HG03439 (cell line): ENCODE measurements around the gene KIF2C.

Experiments
- ATAC-seq: cut with Tn5 transposase; IDR thresholded peaks from one replicate; pipeline ENCODE4 v1.9.1; 2021; ENCODE audit warnings: mild to moderate bottlenecking, moderate library complexity; ENCODE audit not compliant: unreplicated experiment

Gene KIF2C

DNA sequence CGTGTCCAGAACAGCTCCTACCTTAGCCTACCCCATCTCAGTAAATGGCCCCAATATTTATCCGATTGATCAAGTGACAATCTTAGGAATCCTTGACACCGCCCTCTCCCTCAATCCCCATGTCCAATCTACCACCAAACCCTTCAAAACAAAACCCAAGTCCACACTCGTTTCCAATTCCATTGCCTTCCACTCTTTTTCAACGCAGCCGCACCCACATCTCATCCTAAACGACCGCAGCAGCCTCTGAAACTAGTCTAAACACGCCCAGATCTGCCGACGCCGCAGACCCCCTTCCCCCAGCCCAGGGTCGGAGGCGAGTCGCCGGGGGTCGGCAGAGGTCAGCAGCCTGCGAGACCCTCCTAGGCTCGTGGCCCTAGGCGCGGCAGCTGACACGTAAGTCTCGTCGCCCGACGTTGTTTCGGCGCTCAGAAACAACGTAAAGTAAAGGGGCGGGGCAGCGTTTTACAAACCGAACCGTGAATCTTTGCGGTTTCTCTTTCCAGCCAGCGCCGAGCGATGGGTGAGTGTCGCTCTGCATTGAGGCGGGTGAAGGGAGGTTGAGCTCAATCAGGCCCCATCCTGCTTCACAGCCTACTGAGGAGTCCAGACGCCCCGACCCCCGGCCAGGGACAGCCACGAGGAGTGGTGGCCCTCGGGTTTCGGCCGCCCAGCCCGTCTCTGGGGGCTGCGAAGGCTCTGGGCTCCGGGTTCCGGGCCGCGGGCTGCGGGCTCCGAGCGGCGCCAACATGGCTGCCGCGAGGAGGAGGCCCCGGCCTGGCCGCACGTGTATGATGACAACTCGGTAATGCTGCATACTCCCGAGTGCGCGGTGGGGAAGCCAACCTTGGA lies 35.7 kb downstream of the KIF2C start, which contains the start of gene RPS8:
Gene RPS8, plus strand, starts transcription at position 463 of the 852 bp plus-strand sequence. Its CDS starts 57 bp downstream, at position 520.
- peak; percentile 81 for ATAC-seq

DNA sequence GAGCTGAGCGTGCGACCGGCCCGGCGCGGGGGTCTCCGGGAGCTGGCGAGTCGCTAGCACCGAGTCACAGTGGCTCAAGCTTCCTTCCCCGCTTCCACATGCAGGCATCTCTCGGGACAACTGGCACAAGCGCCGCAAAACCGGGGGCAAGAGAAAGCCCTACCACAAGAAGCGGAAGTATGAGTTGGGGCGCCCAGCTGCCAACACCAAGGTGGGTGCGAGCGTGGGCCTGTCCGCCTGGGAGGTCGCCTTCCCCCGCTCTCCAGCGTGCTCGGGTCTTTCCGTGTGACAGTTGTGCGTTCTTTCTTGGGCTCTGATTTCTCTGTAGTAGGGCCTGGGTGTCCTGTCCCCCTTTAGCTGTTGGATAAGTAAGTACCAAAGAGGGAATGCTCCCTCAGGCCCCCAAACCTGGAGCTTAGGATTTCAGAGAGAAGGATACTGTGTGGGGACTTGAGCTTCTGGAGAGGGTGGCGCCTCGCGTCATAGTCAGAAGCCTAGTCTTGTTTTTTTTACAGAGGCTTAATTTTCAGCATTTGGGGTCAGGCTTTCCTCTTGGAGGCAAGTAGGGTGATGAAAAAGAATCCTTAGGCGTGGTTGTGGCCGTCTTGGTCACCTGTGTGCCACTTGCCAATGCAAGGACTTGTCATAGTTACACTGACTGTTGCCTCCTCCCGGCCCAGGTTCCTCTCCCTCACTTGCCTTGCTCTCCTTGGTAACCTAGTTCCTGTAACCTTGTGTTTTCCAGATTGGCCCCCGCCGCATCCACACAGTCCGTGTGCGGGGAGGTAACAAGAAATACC lies 36.5 kb downstream of the KIF2C start:
- peak; percentile 12 for ATAC-seq

DNA sequence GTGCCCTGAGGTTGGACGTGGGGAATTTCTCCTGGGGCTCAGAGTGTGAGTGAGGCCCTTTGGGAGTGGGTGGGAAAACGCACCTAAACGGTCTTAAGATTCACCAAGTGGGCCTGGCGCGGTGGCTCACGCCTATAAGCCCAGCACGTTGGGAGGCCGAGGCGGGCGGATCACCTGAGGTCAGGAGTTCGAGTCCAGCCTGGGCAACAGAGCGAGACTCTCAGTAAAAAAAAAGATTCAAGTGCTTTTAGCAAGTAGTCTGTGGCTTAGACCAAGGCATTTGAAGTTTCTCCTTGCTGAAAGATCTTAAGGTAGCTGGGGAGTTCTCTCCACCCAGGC lies 37.1 kb downstream of the KIF2C start:
- ATAC-seq, result no peak

DNA sequence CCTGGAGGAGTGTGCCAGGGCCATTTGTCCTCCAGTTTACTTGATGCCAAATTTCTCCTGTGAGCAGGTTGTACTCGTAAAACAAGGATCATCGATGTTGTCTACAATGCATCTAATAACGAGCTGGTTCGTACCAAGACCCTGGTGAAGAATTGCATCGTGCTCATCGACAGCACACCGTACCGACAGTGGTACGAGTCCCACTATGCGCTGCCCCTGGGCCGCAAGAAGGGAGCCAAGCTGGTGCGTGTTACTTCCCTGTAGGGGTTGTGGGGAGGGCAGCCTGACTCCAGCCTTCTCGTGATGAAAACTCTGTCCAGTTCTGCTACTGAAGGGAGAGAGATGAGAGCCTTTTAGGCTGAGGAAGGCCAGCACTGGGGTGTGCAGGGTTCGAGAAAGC lies 37.9 kb downstream of the KIF2C start:
- ATAC-seq, result no peak

DNA sequence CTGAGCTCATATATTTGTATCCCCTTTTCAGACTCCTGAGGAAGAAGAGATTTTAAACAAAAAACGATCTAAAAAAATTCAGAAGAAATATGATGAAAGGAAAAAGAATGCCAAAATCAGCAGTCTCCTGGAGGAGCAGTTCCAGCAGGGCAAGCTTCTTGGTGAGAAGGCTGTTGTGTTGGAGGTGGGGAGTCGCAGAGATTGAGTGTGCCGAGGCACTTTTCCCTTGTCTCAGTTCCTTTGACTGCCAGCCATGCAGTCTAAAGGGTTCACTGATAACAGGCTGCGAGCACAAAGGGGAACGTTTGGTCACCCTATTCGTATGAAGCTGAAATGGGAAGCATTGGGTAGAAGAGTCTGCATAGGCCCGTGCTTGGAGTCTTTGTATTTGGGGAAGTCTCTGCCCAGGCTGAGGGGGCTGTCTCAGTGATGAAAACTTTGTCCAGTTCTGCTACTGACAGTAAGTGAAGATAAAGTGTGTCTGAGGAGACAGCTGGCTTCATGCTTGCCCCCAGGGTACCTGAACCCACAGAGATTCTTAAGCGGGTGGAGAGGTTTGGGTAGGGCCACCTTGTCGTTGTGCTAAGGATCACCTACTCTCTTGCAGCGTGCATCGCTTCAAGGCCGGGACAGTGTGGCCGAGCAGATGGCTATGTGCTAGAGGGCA lies 38.5 kb downstream of the KIF2C start:
- ATAC-seq, result no peak

DNA sequence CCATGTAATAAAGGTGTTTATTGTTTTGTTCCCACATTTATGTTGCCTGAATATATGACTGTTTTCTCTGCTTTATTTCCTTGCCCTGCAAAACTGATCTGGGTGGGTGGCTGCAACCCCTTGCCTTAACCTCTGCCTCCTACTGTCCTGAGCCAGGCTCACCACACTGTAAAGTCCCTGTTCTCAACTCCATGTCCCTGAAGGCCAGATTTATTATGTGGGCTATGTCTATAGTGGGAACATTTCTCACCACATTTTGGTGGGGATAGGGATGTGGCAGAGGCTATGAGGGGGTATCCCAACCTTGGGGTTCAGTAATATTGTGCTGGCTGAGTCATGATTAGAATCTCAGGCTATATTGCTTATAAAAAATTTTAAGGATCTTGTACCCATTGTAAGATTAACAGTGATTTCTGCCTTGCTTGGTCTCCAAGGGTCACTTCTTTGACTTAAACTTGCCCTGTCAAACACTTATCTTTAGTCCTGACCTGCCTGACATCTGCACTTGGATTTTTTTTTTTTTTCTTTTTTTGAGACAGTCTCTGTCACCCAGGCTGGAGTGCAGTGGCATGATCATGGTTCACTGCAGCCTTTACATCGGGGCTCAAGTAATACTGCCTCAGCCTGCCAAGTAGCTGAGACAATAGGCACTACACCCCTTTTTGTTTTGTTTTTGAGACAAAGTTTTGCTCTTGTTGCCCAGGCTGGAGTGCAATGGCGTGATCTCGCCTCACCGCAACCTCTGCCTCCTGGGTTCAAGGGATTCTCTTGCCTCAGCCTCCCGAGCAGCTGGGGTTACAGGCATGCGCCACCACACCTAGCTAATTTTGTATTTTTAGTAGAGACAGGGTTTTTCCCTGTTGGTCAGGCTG lies 39.3 kb downstream of the KIF2C start:
- no peak for ATAC-seq

DNA sequence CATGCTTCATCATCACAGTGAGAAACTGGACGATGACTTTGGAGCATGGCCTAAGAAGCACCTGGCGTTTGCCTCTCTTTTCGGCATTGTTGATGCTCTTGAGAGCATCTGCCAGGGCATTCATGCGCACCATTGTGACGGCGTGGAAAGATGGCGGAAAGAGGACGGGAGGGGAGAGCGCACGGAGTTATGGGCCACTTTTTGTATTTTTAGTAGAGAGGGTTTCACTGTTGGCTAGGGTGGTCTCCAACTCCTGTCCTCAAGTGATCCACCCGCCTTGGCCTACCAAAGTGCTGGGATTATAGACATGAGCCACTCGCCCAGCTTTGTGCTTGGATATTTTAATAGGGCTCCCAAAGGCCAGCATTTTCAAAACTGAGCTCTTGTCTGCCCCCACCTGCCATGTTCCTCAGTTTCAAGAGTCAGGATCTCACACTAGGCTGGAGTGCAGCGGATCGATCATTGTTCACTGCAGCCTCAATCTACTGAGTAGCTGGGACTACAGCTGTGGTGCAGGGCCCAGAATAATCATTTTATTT lies 41.0 kb downstream of the KIF2C start:
- ATAC-seq, result no peak

DNA sequence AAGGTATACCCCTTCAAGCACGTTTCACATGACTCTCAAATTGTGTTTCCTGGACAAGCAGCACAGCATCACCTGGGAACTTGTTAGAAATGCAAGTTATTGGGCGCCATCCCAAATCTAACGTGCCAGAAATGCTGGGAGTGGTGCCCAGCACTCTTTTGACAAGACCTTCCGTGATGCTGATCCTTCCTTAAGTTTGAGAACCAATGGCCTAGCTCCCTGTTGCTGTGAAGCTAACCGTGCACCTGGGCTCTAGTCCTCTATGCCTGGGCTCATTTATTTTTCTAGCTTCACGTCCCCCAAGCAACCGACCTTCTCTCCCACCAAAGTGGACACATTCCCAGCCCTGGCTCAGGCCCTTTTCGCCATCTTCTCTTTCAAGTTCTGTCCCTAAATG lies 44.1 kb downstream of the KIF2C start:
- no peak for ATAC-seq

DNA sequence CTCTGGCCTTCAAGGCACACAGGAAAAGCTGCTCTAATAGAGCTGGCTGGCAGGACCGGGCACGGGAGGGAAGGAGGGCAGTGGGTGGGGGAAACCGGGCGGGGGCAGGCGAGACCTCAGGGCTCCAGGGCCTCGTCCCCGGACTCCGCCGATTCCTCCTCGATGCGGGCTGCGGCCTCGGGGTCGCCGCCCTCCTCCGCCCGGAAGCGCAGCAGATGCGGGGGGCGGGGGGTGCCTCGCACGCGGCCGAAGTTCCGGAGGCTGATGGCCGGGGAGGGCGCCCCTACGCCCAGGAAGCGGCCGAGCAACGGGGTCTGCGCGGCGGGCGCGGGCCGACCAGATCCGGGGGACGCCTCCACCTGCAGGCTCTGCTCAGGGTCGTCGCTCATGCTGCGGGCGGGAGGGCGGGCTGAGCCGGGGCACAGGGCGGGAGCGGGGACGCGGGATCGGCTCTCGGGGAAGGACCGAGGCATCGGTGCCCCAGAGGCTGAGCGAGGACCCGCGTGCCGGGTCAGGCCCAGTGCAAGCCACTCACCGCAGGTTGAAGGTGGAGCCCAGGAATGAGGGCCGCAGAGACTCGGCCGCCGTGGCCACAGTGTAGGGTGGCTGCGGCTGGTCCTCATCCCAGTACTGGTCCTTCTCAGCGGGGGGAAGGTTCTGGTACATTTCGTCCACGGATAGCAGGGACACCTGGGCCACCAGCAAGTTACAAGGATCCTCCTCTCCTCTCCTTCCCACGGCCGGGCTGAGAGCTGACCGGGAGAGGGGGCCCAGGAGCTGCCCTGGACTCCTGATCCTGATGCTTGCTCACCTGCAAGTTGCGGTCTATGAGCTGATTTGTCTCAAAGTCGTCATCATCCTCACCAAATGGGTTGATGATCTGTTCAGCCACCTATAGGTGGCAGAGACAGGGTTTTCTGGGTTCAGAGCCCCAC lies 44.7 kb downstream of the KIF2C start:
- no peak for ATAC-seq

DNA sequence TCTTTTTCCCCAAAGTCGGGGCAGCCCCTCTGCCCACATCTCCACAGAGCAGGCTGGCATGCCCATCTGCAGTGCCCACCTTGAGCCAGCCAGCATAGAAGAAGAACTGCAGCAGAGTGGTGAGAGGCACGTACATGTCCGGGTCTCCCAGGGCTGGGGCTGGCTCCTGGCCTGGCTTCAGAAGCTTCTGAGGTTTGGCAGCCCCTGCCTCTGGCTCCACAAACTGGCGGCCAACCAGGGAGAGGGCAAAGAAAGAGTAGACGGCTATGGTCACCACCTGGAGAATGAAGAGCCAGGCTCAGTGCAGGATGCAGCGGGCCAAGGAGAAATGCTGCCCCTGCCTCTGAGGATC lies 45.4 kb downstream of the KIF2C start:
- ATAC-seq, result no peak

DNA sequence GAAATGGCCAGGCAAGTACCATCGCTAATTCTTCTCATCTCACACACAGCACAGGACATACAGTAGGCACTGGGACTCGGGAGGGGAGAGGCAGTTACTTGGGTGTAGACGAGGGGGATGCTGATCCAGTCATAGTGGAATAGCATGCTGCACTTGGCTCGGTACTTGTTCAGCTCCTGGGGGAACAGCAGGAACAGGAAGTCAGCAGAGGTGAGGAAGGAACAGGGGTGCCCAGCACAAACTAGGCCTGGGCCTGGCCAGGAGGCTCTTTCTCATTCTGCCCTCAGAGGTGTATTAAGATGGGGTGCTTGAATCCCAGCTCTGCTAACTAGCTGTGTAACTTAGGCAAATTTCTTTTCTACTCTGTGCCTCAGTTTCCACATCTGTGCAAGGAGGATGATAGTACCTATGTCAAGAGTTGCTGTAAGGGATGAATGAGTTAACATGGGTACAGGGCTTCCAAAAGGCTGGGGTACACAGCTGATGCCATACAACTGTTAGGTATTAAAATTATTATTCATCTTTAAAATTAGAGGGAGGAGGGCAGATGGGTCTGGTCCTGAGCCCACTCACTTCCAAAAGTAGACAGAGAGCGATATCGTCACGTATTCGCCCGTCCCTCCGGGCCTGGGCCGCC lies 46.0 kb downstream of the KIF2C start:
- ATAC-seq, result no peak

DNA sequence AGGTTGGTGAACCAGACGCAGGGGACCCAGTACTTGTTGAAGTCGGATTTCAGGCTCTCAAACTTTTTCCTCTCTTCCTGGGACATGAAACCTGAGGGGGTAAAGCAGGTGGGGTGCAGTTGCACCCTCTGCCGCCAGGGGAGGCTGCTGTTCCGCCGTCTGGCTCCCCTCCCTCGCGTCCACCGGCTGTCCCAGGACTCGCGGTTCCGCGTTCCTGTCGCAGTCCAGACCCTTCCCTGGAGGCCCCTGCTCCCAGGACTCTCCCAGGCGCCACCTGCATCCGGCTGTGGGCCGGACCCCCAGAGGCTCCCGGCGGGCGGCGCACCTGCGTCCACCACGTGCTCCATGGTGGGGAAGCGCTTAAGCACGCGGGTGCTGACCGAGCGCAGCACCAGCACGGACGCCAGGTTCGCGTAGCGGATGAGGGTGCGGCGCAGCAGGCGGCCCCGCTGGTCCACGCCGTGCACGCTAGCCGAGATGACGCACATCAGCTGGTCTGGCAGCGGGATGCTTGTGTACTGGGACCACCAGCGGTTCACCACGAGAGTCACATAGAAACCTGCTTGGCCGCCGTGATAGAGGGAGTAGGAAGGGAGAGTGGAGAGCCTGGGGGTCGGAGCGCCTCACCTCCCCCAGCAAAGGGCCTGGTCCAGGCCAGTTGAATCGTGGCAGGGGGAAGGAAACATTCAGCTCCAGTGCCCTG lies 46.7 kb downstream of the KIF2C start:
- peak; percentile 43 for ATAC-seq

DNA sequence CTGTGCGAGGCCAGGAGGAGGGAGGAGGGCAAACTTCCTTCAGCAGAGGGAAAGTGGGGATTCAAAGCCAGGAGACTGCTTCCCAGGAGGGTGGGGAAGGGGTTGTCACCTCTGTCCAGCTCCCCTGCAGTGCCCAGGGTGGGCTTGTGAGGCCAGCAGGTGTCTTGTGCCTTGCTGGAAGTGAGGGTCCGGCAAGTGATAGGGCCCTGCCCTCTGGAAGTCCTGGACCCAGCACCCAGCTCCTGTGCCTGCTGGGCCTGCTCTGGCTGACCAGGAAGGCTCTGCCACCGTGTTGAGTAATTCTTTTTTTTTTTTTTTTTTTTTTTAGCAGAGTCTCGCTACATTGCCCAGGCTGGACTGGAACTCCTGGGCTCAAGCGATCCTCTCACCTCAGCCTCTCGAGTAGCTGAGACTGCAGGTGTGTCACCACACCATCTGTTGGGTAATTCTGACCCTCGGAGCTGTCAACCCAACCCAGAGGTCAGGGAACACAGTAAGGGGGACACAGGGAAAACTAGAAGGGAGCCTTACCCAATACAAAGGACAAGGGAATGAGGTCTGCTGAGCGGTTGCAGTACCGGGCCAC lies 47.3 kb downstream of the KIF2C start:
- no peak for ATAC-seq

DNA sequence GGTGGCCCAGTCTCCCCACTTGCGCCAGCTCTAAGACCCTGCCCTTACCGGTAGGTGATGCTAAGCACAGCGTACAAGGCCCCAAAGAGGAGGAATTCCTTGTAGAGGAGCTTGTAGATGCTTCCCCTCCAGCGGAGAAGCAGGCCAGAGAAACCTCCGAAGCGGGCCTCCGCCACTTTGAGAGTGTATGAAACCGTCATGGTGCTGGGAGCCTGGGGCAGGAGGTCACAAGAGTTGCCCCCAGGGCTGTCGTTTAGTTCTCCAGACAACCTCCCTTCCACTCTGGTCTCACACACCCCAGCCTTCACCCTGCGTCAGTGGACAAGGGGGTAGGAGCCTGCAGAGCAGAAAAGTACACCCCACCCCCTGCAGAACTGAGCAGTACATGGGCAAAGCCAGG lies 47.9 kb downstream of the KIF2C start:
- no peak for ATAC-seq

DNA sequence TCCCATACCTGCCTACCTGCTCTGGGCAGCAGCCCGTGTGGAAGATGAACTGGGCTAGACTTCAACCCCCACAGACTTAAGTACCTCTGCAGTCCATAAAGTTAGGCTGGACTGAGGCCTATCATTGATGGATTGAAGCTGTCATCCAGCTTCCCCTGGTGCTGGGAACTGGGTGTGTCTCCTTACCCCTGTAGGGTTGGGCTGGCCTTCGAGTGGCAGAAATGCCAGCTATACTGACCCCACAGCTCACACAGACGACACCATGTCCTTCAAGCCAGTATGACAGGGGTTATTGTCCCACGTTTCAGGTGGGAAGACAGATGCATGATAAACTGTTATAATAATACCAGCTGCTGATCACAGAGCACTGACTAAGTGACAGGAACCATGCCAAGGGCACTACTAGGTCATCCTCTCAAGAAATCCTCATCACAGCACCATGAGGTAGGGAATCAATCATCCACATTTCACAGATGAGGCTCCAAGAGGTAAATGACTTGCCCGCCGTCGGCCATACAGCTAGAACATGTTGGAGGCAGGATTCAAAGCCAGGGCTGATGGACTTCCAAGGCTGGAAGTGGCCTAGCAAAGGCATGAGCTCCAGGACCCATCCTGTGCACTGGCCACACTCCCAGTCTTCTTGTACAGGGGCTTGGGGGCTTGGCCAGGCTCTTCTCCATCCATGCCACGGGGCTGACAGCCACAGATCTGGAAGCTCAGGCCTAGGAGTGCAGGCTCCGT lies 48.7 kb downstream of the KIF2C start, which contains the start of gene BEST4:
Gene BEST4, minus strand, starts transcription at position 51 of the 741 bp plus-strand sequence. CDS start 465 bp downstream, outside the sequence.
- no peak for ATAC-seq

DNA sequence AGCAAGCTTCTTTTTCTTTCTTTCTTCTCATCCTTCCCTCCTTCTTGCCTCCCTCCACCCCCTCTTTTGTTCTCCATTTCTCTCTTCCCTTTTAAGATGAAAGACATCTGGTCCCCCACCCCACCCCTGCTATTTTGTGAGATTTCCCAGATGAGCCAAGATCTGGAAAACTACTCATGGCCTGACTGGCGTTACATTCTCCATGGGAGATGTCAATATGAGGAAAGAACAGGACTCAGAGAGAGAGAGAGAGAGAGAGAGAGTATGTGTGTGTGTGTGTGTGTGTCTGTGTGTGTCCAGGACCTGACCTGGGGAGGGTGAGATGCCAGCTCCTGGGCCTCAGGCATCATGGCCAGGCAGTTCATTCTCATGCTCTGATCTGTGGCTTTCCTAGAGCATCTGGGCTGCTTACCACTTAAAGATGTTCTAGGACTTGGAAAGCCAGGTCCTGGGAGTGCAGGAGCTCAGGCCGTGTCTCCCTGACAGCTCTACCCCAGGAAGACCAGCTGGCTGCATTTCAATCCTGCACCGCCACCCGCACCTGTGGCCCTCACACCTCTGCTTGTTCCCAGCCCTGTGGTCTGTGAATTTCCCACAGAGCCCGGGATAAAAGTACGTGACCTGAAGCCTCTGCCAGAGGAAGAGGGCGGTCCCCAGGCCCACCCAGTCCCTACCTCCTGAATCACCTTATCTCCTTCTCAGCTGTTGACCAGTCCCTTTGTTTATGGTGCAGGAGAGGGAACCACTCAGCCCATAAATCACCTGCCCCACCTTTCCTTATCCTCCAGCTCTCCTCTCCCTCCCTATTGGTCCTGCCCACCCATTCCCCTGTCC lies 51.5 kb downstream of the KIF2C start:
- no peak for ATAC-seq
